Mucosa of rectum (tissue), 2 donors: ENCODE data around the gene TOP3A.

Experiments
- H3K27ac ChIP-seq, 2 donors: one replicate each; pipeline ENCODE4 v1.7.0; 2013; ENCODE audit warnings: inconsistent platforms in 2 of 2, low read depth in 2 of 2, low read length in 2 of 2
- H3K27me3 ChIP-seq, 2 donors: one replicate each; pipeline ENCODE4 v1.7.0; 2013; ENCODE audit warnings: low read length in 2 of 2; ENCODE audit not compliant: control insufficient read depth in 2 of 2, insufficient read depth in 2 of 2
- H3K36me3 ChIP-seq, 2 donors: one replicate each; pipeline ENCODE4 v1.7.0; 2013; ENCODE audit warnings: low read length in 2 of 2; ENCODE audit not compliant: control insufficient read depth in 2 of 2, insufficient read depth in 2 of 2
- H3K4me1 ChIP-seq, 2 donors: one replicate each; pipeline ENCODE4 v1.7.0; 2013; ENCODE audit warnings: low read length in 2 of 2, mild to moderate bottlenecking in 1 of 2; ENCODE audit not compliant: control insufficient read depth in 2 of 2, insufficient read depth in 2 of 2
- H3K4me3 ChIP-seq, 2 donors: one replicate each; pipeline ENCODE4 v1.7.0; 2013; ENCODE audit warnings: low read length in 2 of 2
- H3K9ac ChIP-seq, 2 donors: one replicate each; pipeline ENCODE4 v1.7.0; 2013; ENCODE audit warnings: low read length in 2 of 2, low read depth in 1 of 2, mild to moderate bottlenecking in 1 of 2
- H3K9me3 ChIP-seq, 2 donors: one replicate each; pipeline ENCODE4 v1.7.0; 2013; ENCODE audit warnings: low read length in 2 of 2; ENCODE audit not compliant: control insufficient read depth in 2 of 2
- donor health status: healthy.
- donor health status: Normal muscosa, but diverticular disease.

TOP3A gene

GRCh38 chr17:18314731-18315561 is at the start of gene TOP3A, which contains the start of gene SMCR8:
TSS of gene TOP3A (minus strand) at chr17:18314994. CDS start at chr17:18314778, 216 bp downstream.
TSS of gene SMCR8 (plus strand) at chr17:18315293. CDS start at chr17:18315790, 497 bp downstream.
- Histone ChIP-seq H3K36me3 (peaks cover 19 to 23% of the 10 kb centered on the region in 2 donors), H3K4me1 (peaks cover 49 to 50% of the 10 kb centered on the region in 2 donors)

GRCh38 chr17:18364166-18364565 is 49.4 kb upstream of the TOP3A start:
- H3K36me3 ChIP-seq = no peaks in the 10 kb centered on the region
- H3K9ac ChIP-seq = no peak overlapping the region
- no peak overlapping the region for H3K27ac ChIP-seq
- H3K4me1 ChIP-seq = peaks cover 6 to 8% of the 10 kb centered on the region in 2 donors
- H3K9me3 ChIP-seq = no peaks in the 10 kb centered on the region
- no peak overlapping the region for H3K4me3 ChIP-seq
- H3K27me3 ChIP-seq = no peaks in the 10 kb centered on the region

More at GRCh38 chr17:18314731-18315561, at the start of gene TOP3A, which contains the start of gene SMCR8:
- H3K27ac ChIP-seq = peak within 1 kb of the TSS; percentile 88 to 91
- H3K4me3 ChIP-seq = peak within 1 kb of the TSS; percentile 89 to 95
- H3K9me3 ChIP-seq = no peaks in the 10 kb centered on the region
- H3K9ac ChIP-seq = peak within 1 kb of the TSS; percentile 91 to 93
- H3K27me3 ChIP-seq = no peaks in the 10 kb centered on the region

GRCh38 chr17:18363101-18364049 is 48.6 kb upstream of the TOP3A start, which contains the start of gene SHMT1:
TSS of gene SHMT1 (minus strand) at chr17:18363550. CDS start at chr17:18355981, 7,569 bp downstream.
- no peaks in the 10 kb centered on the region for H3K36me3 ChIP-seq
- H3K4me3 ChIP-seq = peak within 1 kb of the TSS; percentile 86 to 88
- H3K4me1 ChIP-seq = peaks cover 6 to 8% of the 10 kb centered on the region in 2 donors
- peak within 1 kb of the TSS; percentile 48 to 66 for H3K27ac ChIP-seq
- H3K27me3 ChIP-seq = no peaks in the 10 kb centered on the region
- peak within 1 kb of the TSS; percentile 69 to 70 for H3K9ac ChIP-seq
- H3K9me3 ChIP-seq = no peaks in the 10 kb centered on the region

GRCh38 chr17:18362698-18363100 is 47.9 kb upstream of the TOP3A start:
- peak overlapping the region; percentile 69 to 70 for H3K9ac ChIP-seq
- peak overlapping the region; percentile 48 to 66 for H3K27ac ChIP-seq
- H3K4me3 ChIP-seq = peak overlapping the region; percentile 86 to 88
- H3K9me3 ChIP-seq = no peaks in the 10 kb centered on the region
- H3K36me3 ChIP-seq = no peaks in the 10 kb centered on the region
- peaks cover 6 to 8% of the 10 kb centered on the region in 2 donors for H3K4me1 ChIP-seq
- H3K27me3 ChIP-seq = no peaks in the 10 kb centered on the region

GRCh38 chr17:18361837-18362697 is 47.3 kb upstream of the TOP3A start:
- H3K9ac ChIP-seq = peak overlapping the region in 1 of 2 donors; percentile 70
- no peaks in the 10 kb centered on the region for H3K36me3 ChIP-seq
- no peaks in the 10 kb centered on the region for H3K27me3 ChIP-seq
- peaks cover 6 to 8% of the 10 kb centered on the region in 2 donors for H3K4me1 ChIP-seq
- H3K4me3 ChIP-seq = peak overlapping the region; percentile 86 to 88
- no peaks in the 10 kb centered on the region for H3K9me3 ChIP-seq
- H3K27ac ChIP-seq = peak overlapping the region in 1 of 2 donors; percentile 48

- Histone ChIP-seq H3K4me1 (peaks cover 6 to 8% of the 10 kb centered on the region in 2 donors), H3K27ac (no peak overlapping the region), H3K9me3 (no peaks in the 10 kb centered on the region), H3K27me3 (no peaks in the 10 kb centered on the region), H3K9ac (no peak overlapping the region), H3K4me3 (no peak overlapping the region), H3K36me3 (no peaks in the 10 kb centered on the region)
Measured at GRCh38 chr17:18360518-18360917, 45.7 kb upstream of the TOP3A start.

- peaks cover 9 to 10% of the 10 kb centered on the region in 2 donors for H3K36me3 ChIP-seq
- no peaks in the 10 kb centered on the region for H3K4me1 ChIP-seq
- no peaks in the 10 kb centered on the region for H3K9me3 ChIP-seq
- no peaks in the 10 kb centered on the region for H3K27me3 ChIP-seq
- no peak overlapping the region for H3K9ac ChIP-seq
- H3K27ac ChIP-seq = peak overlapping the region in 1 of 2 donors; percentile 47
- no peak overlapping the region for H3K4me3 ChIP-seq
Measured at GRCh38 chr17:18356624-18357023, 41.8 kb upstream of the TOP3A start.

- Histone ChIP-seq H3K36me3 (peaks cover 9 to 11% of the 10 kb centered on the region in 2 donors), H3K9me3 (no peaks in the 10 kb centered on the region), H3K4me1 (no peaks in the 10 kb centered on the region), H3K27me3 (no peaks in the 10 kb centered on the region), H3K27ac (no peak overlapping the region), H3K9ac (no peak overlapping the region), H3K4me3 (no peak overlapping the region)
Measured at GRCh38 chr17:18353541-18353940, 38.7 kb upstream of the TOP3A start.

- H3K27ac ChIP-seq = no peak overlapping the region
- no peaks in the 10 kb centered on the region for H3K27me3 ChIP-seq
- no peaks in the 10 kb centered on the region for H3K9me3 ChIP-seq
- H3K9ac ChIP-seq = no peak overlapping the region
- peaks cover 34 to 36% of the 10 kb centered on the region in 2 donors for H3K36me3 ChIP-seq
- no peak overlapping the region for H3K4me3 ChIP-seq
- H3K4me1 ChIP-seq = no peaks in the 10 kb centered on the region
Measured at GRCh38 chr17:18344021-18344420, 29.2 kb upstream of the TOP3A start.
